ENCODE measurements around the gene TTLL1.

GRCh38 chr22:42991010-42991651 is 98.1 kb downstream of the TTLL1 start:
- no peak for TF ChIP-seq POLR2A (IDR thresholded peaks at IDR 0.05)
- TF ChIP-seq, protein P1, sequence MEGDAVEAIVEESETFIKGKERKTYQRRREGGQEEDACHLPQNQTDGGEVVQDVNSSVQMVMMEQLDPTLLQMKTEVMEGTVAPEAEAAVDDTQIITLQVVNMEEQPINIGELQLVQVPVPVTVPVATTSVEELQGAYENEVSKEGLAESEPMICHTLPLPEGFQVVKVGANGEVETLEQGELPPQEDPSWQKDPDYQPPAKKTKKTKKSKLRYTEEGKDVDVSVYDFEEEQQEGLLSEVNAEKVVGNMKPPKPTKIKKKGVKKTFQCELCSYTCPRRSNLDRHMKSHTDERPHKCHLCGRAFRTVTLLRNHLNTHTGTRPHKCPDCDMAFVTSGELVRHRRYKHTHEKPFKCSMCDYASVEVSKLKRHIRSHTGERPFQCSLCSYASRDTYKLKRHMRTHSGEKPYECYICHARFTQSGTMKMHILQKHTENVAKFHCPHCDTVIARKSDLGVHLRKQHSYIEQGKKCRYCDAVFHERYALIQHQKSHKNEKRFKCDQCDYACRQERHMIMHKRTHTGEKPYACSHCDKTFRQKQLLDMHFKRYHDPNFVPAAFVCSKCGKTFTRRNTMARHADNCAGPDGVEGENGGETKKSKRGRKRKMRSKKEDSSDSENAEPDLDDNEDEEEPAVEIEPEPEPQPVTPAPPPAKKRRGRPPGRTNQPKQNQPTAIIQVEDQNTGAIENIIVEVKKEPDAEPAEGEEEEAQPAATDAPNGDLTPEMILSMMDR (IDR thresholded peaks at IDR 0.05): no peak
- no peak for TF ChIP-seq POLR2AphosphoS5 (IDR thresholded peaks at IDR 0.05; ENCODE audit: insufficient read depth in 1 of 2, low read depth in 1 of 2)

All from vagina (tissue), 2 donors.